ENCODE measurements around the gene UCN2.

Gene UCN2, protein sequence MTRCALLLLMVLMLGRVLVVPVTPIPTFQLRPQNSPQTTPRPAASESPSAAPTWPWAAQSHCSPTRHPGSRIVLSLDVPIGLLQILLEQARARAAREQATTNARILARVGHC

DNA sequence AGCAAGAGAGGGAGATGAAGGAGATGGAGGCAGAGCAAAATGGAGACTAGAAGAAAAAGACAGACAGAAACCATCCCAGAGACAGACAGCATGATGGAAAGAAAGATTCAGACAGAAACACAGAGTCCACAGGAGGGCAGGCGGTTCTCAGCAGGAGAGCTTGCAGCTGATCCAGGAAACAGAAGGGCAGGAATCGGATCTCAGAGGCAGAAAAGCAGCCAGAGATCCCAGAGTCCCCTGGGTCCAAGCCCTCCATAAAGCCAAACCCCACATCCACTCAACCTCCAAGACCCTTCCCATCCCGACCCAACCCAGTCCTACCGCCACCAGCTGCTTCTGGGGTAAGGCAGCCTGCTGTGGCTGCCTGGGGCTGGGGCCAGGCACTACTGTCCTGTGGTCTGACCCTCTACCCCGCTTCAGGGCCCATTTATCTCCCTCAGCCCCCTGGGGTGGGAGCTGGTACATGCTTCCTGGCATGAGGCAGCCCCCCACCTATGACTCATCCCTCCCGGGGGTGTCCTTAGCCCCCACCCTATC is at the start of gene UCN2:
Gene UCN2, minus strand, starts transcription at position 400 of the 537 bp plus-strand sequence. CDS start 657 bp downstream, outside the sequence.
- Histone ChIP-seq H3K4me1 (ENCODE audit: insufficient read depth, insufficient read length) (peaks cover 38% of the 10 kb centered on the region), H3K27me3 (ENCODE audit: insufficient read depth, insufficient read length) (no peaks in the 10 kb centered on the region)
- no peak for TF ChIP-seq ZNF274 (IDR thresholded peaks at IDR 0.05; ENCODE audit: low read depth, low read length)
- no peak for TF ChIP-seq YY1 (IDR thresholded peaks at IDR 0.05; ENCODE audit: insufficient read depth, insufficient read length)
- TF ChIP-seq SUZ12 (IDR thresholded peaks at IDR 0.05; ENCODE audit: extremely low read depth, insufficient read depth, insufficient read length), result no peak

GRCh38 chr3:48612309-48612708 is 48.7 kb upstream of the UCN2 start:
- DNase-seq (ENCODE audit: low read depth, low spot score), result no peak
- Histone ChIP-seq H3K9ac (ENCODE audit: insufficient read length, low read depth) (no peak overlapping the region), H3K9me3 (ENCODE audit: insufficient read depth, low read length) (peaks cover 16% of the 10 kb centered on the region), H3K27me3 (ENCODE audit: insufficient read depth, insufficient read length) (no peaks in the 10 kb centered on the region), H3K4me1 (ENCODE audit: insufficient read depth, insufficient read length) (peaks cover 2% of the 10 kb centered on the region), H3K36me3 (ENCODE audit: insufficient read depth, insufficient read length, low read length) (peaks cover 18% of the 10 kb centered on the region), H3K4me3 (ENCODE audit: insufficient read length, low read depth) (no peak overlapping the region)
- no peak for TF ChIP-seq ZNF274 (IDR thresholded peaks at IDR 0.05; ENCODE audit: low read depth, low read length)
- TF ChIP-seq YY1 (IDR thresholded peaks at IDR 0.05; ENCODE audit: insufficient read depth, insufficient read length), result no peak
- no peak for TF ChIP-seq SUZ12 (IDR thresholded peaks at IDR 0.05; ENCODE audit: extremely low read depth, insufficient read depth, insufficient read length)

More for the DNA sequence above, at the start of gene UCN2:
- Histone ChIP-seq H3K9ac (ENCODE audit: insufficient read length, low read depth) (peak within 1 kb of the TSS; percentile 42), H3K9me3 (ENCODE audit: insufficient read depth, low read length) (no peaks in the 10 kb centered on the region), H3K36me3 (ENCODE audit: insufficient read depth, insufficient read length, low read length) (peaks cover 66% of the 10 kb centered on the region), H3K4me3 (ENCODE audit: insufficient read length, low read depth) (no peak within 1 kb of the TSS)
- no peak for DNase-seq (ENCODE audit: low read depth, low spot score)

DNA sequence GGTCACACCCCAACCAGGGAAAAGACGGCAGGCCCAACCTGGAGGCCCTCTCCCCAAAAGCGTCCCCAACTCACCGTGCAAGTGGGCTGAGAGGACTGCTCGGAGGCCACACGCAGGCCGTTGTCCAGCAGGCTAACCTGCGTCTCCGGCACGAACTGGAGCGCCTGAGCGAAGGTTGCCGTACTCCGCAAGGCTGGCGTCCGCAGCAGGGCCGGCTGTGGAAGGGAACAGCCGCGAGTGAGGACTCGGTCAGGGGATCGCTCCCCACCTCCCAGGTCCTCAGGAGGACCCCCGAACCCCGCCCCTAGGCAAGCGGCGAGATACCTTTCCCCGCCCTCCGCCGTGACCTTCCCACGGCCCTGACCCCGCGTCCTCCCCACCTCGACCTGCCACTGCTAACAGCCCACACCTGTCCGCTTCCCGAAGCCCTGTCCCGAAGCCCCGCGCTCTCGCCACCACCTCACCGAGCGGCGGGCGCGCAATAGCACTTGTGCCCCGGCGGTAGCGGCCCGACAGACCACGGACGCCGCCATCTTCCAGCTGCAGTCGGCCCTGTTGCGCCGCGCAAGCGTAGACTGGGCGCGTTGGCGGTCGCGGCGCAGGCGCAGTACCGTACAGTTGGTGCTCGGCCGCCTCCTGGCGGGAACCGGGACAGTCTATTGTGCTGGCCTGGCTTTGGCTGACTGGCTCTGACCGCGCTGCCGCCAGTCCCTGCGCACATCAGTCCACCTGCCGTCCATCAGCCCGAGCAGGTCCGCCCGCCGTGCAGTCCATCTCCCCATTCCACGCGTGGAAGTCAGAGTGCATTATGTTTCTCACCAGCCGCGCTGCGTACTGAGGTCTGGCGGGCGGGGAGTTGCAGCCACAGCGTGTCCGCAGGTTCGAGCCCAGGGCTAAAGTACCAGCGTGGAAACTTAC is 45.8 kb upstream of the UCN2 start, which contains the start of gene UQCRC1:
Gene UQCRC1, minus strand, starts transcription at position 559 of the 918 bp plus-strand sequence. Its CDS starts 26 bp downstream, at position 533.
- H3K4me3 ChIP-seq (ENCODE audit: insufficient read length, low read depth), result peak within 1 kb of the TSS; percentile 100
- H3K27me3 ChIP-seq (ENCODE audit: insufficient read depth, insufficient read length), result no peaks in the 10 kb centered on the region
- H3K4me1 ChIP-seq (ENCODE audit: insufficient read depth, insufficient read length), result peaks cover 2% of the 10 kb centered on the region
- peak; percentile 95 for DNase-seq (ENCODE audit: low read depth, low spot score)
- H3K9me3 ChIP-seq (ENCODE audit: insufficient read depth, low read length), result no peaks in the 10 kb centered on the region
- peak within 1 kb of the TSS; percentile 100 for H3K9ac ChIP-seq (ENCODE audit: insufficient read length, low read depth)
- TF ChIP-seq YY1 (IDR thresholded peaks at IDR 0.05; ENCODE audit: insufficient read depth, insufficient read length) (peak; percentile 84), ZNF274 (IDR thresholded peaks at IDR 0.05; ENCODE audit: low read depth, low read length) (no peak)
- peaks cover 41% of the 10 kb centered on the region for H3K36me3 ChIP-seq (ENCODE audit: insufficient read depth, insufficient read length, low read length)

DNA sequence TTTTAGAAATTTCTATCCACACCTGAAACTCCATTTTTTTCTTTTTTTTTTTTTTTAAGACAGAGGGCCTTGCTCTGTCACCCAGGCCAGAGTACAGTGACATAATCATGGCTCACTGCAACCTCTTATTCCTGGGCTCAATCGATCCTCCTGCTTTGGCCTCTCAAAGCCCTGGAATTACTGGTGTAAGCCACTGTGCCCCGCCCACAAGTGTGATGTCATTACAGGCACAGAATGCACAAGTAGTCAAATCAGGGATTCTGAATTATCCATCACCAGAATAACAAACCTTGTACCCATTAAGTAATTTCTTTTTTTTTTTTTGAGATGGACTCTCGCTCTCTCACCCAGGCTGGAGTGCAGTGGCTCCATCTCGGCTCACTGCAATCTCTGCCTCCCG is 43.9 kb upstream of the UCN2 start:
- no peak overlapping the region for H3K9ac ChIP-seq (ENCODE audit: insufficient read length, low read depth)
- H3K36me3 ChIP-seq (ENCODE audit: insufficient read depth, insufficient read length, low read length), result peaks cover 56% of the 10 kb centered on the region

DNA sequence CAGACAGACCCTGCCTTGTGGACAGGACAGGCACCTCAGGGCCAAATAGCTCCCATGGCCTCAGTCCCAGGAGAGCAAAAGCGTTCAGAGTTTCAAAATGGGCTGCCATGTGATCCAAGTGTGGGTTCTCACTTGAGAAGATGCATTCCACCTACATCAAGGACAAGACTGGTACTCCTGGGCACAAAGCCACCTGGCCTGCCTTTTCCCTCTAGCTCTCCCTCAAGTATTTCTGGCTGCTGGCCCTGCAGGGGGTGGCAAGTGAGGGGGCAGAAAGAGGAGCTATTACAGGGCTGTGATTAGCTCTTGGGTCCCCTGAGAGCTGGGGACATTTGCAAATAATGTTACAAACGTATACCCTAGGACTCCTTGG is 38.0 kb upstream of the UCN2 start:
- H3K36me3 ChIP-seq (ENCODE audit: insufficient read depth, insufficient read length, low read length), result peaks cover 92% of the 10 kb centered on the region
- no peak for DNase-seq (ENCODE audit: low read depth, low spot score)
- H3K27me3 ChIP-seq (ENCODE audit: insufficient read depth, insufficient read length), result no peaks in the 10 kb centered on the region
- H3K9me3 ChIP-seq (ENCODE audit: insufficient read depth, low read length), result no peaks in the 10 kb centered on the region
- no peak overlapping the region for H3K4me3 ChIP-seq (ENCODE audit: insufficient read length, low read depth)
- peaks cover 24% of the 10 kb centered on the region for H3K4me1 ChIP-seq (ENCODE audit: insufficient read depth, insufficient read length)
- TF ChIP-seq ZNF274 (IDR thresholded peaks at IDR 0.05; ENCODE audit: low read depth, low read length) (no peak), YY1 (IDR thresholded peaks at IDR 0.05; ENCODE audit: insufficient read depth, insufficient read length) (no peak), SUZ12 (IDR thresholded peaks at IDR 0.05; ENCODE audit: extremely low read depth, insufficient read depth, insufficient read length) (no peak)
- no peak overlapping the region for H3K9ac ChIP-seq (ENCODE audit: insufficient read length, low read depth)

More for the DNA sequence above, 43.9 kb upstream of the UCN2 start:
- Histone ChIP-seq H3K4me1 (ENCODE audit: insufficient read depth, insufficient read length) (peaks cover 2% of the 10 kb centered on the region), H3K27me3 (ENCODE audit: insufficient read depth, insufficient read length) (no peaks in the 10 kb centered on the region), H3K4me3 (ENCODE audit: insufficient read length, low read depth) (no peak overlapping the region), H3K9me3 (ENCODE audit: insufficient read depth, low read length) (no peaks in the 10 kb centered on the region)
- no peak for TF ChIP-seq YY1 (IDR thresholded peaks at IDR 0.05; ENCODE audit: insufficient read depth, insufficient read length)
- DNase-seq (ENCODE audit: low read depth, low spot score), result no peak

GRCh38 chr3:48600711-48601621 is 37.4 kb upstream of the UCN2 start:
- Histone ChIP-seq H3K4me3 (ENCODE audit: insufficient read length, low read depth) (no peak overlapping the region), H3K36me3 (ENCODE audit: insufficient read depth, insufficient read length, low read length) (peaks cover 89% of the 10 kb centered on the region), H3K9me3 (ENCODE audit: insufficient read depth, low read length) (no peaks in the 10 kb centered on the region), H3K27me3 (ENCODE audit: insufficient read depth, insufficient read length) (no peaks in the 10 kb centered on the region), H3K9ac (ENCODE audit: insufficient read length, low read depth) (no peak overlapping the region), H3K4me1 (ENCODE audit: insufficient read depth, insufficient read length) (peaks cover 30% of the 10 kb centered on the region)
- no peak for DNase-seq (ENCODE audit: low read depth, low spot score)
- TF ChIP-seq SUZ12 (IDR thresholded peaks at IDR 0.05; ENCODE audit: extremely low read depth, insufficient read depth, insufficient read length) (no peak), YY1 (IDR thresholded peaks at IDR 0.05; ENCODE audit: insufficient read depth, insufficient read length) (no peak), ZNF274 (IDR thresholded peaks at IDR 0.05; ENCODE audit: low read depth, low read length) (no peak)

All from NT2/D1 (cell line).